ENCODE results near the gene L3MBTL2. TPM values are rescaled to one million over a fixed set of nuclear protein-coding genes. Genes with fewer than 3 reads are reported as not detected.
"Not testable (repeated sequence)": the region's sequence is repeated elsewhere in the genome, so short reads cannot be mapped to it uniquely, and the experiment has no call there.

L3MBTL2 gene
- total RNA-seq, 1 donor from 2014 or later = 32.7 TPM

DNA sequence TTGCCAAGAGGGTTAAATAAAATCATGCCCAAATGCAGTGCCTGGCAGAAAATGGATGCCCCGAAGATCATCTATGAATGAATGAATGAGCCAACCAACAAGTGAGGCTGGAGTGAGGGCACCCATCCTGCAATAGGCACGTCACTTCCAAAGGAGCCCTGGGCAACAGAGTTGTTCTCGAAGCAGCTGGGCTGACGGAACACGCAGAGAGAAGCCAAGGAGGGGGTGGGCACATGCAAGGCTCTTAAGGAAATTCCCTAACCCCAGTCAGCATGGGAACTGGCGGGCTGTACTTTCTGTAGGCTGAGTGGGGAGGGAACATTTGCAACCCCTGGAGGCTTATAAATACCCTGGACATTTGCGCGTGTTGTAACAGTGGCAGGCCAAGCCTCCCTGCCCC, 47.3 kb downstream of the L3MBTL2 start:
- TF ChIP-seq, protein P1, sequence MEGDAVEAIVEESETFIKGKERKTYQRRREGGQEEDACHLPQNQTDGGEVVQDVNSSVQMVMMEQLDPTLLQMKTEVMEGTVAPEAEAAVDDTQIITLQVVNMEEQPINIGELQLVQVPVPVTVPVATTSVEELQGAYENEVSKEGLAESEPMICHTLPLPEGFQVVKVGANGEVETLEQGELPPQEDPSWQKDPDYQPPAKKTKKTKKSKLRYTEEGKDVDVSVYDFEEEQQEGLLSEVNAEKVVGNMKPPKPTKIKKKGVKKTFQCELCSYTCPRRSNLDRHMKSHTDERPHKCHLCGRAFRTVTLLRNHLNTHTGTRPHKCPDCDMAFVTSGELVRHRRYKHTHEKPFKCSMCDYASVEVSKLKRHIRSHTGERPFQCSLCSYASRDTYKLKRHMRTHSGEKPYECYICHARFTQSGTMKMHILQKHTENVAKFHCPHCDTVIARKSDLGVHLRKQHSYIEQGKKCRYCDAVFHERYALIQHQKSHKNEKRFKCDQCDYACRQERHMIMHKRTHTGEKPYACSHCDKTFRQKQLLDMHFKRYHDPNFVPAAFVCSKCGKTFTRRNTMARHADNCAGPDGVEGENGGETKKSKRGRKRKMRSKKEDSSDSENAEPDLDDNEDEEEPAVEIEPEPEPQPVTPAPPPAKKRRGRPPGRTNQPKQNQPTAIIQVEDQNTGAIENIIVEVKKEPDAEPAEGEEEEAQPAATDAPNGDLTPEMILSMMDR (conservative IDR thresholded peaks at IDR 0.05) = no peak
- Mint-ChIP-seq H3K4me3 (no peak overlapping the region), H3K27ac (no peak overlapping the region), H3K36me3 (peaks cover 14% of the 10 kb centered on the region), H3K27me3 (no peaks in the 10 kb centered on the region), H3K9me3 (no peaks in the 10 kb centered on the region), H3K4me1 (ENCODE audit: unreplicated experiment) (no peaks in the 10 kb centered on the region)
- DNase-seq (ENCODE audit: extremely low spot score, unreplicated experiment) = no peak

GRCh38 chr22:41254230-41254629, 49.1 kb downstream of the L3MBTL2 start:
- Mint-ChIP-seq H3K9me3 (no peaks in the 10 kb centered on the region), H3K27me3 (no peaks in the 10 kb centered on the region), H3K4me1 (ENCODE audit: unreplicated experiment) (no peaks in the 10 kb centered on the region), H3K4me3 (no peak overlapping the region), H3K36me3 (peaks cover 11% of the 10 kb centered on the region), H3K27ac (no peak overlapping the region)
- no peak for DNase-seq (ENCODE audit: extremely low spot score, unreplicated experiment)
- TF ChIP-seq, protein P1 (conservative IDR thresholded peaks at IDR 0.05) = no peak

DNA sequence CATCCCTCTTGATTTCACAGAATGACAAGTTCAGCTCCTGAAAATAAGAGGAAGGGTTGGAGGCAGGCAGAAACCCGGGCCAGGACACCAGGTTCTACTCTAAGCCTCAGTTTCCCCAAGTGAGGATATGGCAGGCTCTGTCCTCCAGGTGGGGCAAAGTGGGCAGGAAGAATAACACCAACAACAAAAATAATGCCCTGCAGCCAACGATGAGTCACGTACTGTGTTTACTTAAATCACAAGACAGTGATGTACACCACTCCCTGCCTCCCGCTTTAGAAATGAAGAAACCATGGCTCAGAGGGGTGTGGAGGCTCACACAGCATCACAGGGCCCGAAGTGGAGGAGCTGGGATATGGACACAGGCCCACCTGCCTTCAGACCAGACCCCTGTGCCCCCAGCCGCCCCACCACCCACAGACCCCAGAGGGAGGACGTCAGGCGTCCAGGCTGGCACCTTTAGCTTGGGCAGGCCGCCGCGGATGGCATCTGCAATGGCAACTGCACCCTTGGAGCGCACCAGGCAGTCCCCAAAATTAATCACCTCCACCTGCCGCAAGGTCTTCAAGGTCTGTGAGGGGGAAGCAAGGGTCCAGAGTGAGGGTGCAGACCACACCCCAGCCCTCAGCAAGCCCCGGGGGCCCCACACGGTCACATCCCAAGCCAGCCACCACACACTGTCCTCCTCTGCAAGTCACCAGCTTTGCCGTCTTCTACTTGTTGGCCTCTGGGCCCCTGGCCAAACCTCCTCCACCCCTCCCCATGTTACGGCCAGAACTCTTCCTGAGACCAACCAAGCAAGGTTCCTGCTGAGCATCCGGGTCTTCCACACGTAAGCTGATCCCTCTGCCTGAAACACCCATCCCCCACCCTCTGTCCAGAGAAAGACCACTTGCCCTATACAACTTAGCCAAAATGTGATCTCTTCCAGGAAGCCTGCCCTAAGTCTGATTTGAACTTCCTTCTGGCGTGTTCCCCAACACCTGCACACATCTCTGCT, 51.4 kb downstream of the L3MBTL2 start:
- TF ChIP-seq, protein P1 (conservative IDR thresholded peaks at IDR 0.05) = no peak
- no peak for DNase-seq (ENCODE audit: extremely low spot score, unreplicated experiment)
- Mint-ChIP-seq H3K4me1 (ENCODE audit: unreplicated experiment) (no peaks in the 10 kb centered on the region), H3K4me3 (no peak overlapping the region), H3K27me3 (no peaks in the 10 kb centered on the region), H3K27ac (no peak overlapping the region), H3K9me3 (no peaks in the 10 kb centered on the region), H3K36me3 (peaks cover 8% of the 10 kb centered on the region)

GRCh38 chr22:41257696-41258095, 52.6 kb downstream of the L3MBTL2 start:
- peaks cover 8% of the 10 kb centered on the region for H3K36me3 Mint-ChIP-seq
- TF ChIP-seq, protein P1 (conservative IDR thresholded peaks at IDR 0.05) = no peak
- no peak overlapping the region for H3K4me3 Mint-ChIP-seq

GRCh38 chr22:41259756-41260155, 54.6 kb downstream of the L3MBTL2 start:
- H3K27me3 Mint-ChIP-seq; H3K4me3 Mint-ChIP-seq; H3K27ac Mint-ChIP-seq; DNase-seq (ENCODE audit: extremely low spot score, unreplicated experiment); H3K9me3 Mint-ChIP-seq; H3K36me3 Mint-ChIP-seq; H3K4me1 Mint-ChIP-seq (ENCODE audit: unreplicated experiment): not testable (repeated sequence)

More at GRCh38 chr22:41257696-41258095, 52.6 kb downstream of the L3MBTL2 start:
- H3K27me3 Mint-ChIP-seq = no peaks in the 10 kb centered on the region
- no peak for DNase-seq (ENCODE audit: extremely low spot score, unreplicated experiment)
- no peaks in the 10 kb centered on the region for H3K4me1 Mint-ChIP-seq (ENCODE audit: unreplicated experiment)
- no peaks in the 10 kb centered on the region for H3K9me3 Mint-ChIP-seq
- H3K27ac Mint-ChIP-seq = no peak overlapping the region

DNA sequence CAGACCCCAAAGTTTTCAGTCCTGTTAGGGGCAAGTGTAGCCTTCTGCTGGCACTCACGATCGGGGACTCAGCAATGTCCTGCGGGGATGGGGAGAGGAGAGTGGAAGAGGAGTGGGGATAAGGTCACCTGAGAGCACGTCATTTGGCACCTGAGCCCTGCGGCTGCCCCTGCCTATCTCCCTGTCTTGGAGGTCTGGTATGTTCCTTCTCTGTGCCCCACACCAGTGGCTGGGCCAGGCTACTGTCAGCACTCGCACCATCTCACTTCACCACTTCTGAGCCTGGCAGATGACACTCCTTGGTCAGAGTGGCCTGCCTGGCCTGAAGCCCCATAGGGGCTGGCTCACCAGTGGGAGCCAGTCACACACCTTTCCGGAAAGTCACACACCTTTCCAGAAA, 55.8 kb downstream of the L3MBTL2 start:
- no peak overlapping the region for H3K27ac Mint-ChIP-seq
- no peaks in the 10 kb centered on the region for H3K9me3 Mint-ChIP-seq
- no peaks in the 10 kb centered on the region for H3K27me3 Mint-ChIP-seq
- TF ChIP-seq, protein P1 (conservative IDR thresholded peaks at IDR 0.05) = no peak
- no peak for DNase-seq (ENCODE audit: extremely low spot score, unreplicated experiment)
- no peak overlapping the region for H3K4me3 Mint-ChIP-seq
- peaks cover 5% of the 10 kb centered on the region for H3K36me3 Mint-ChIP-seq
- no peaks in the 10 kb centered on the region for H3K4me1 Mint-ChIP-seq (ENCODE audit: unreplicated experiment)

Data from type B pancreatic cell (in vitro differentiated cells).